ENCODE data around the gene NDC80.

Gene NDC80

DNA sequence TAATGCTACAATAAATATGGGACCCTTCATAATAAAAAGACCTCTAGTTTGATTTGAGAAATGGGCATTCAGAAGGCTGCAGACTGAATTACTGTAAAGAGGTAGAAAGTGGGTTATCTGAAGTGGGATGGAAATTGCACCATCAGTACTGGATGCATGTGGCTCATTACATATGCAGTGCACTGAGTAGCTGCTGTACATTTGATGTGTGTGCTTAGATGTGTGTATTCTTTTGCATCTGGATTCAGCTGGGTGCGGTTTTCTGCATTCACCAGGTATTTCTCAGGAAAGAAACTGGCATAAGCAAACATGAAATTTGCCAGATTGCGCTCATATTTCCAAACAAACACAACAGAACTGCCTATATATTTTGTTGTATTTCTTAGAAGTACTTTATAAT lies 38.2 kb downstream of the NDC80 start:
- no peak for DNase-seq (ENCODE audit: low read depth)
- TF ChIP-seq, protein P1, sequence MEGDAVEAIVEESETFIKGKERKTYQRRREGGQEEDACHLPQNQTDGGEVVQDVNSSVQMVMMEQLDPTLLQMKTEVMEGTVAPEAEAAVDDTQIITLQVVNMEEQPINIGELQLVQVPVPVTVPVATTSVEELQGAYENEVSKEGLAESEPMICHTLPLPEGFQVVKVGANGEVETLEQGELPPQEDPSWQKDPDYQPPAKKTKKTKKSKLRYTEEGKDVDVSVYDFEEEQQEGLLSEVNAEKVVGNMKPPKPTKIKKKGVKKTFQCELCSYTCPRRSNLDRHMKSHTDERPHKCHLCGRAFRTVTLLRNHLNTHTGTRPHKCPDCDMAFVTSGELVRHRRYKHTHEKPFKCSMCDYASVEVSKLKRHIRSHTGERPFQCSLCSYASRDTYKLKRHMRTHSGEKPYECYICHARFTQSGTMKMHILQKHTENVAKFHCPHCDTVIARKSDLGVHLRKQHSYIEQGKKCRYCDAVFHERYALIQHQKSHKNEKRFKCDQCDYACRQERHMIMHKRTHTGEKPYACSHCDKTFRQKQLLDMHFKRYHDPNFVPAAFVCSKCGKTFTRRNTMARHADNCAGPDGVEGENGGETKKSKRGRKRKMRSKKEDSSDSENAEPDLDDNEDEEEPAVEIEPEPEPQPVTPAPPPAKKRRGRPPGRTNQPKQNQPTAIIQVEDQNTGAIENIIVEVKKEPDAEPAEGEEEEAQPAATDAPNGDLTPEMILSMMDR (IDR thresholded peaks at IDR 0.05; ENCODE audit: low read length, missing control alignments): no peak
- no peak overlapping the region for H3K4me3 ChIP-seq (replicated peaks; ENCODE audit: low read depth, low read length)

DNA sequence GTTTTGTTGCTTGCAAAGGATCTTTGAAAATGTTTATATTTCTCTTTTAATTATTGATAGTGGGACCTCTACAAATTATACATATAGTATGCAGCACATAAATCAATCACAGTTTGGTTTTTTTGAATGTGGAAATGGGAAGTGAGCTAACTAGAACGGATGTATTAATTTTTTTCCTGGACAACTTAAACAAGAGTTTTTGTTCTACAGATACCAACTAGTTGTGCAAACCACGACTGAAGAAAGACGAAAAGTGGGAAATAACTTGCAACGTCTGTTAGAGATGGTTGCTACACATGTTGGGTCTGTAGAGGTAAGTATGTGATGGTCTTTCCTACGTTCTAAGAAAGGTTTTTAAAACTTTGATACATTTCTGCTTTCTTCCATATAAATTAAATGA lies 39.2 kb downstream of the NDC80 start:
- TF ChIP-seq, protein P1 (IDR thresholded peaks at IDR 0.05; ENCODE audit: low read length, missing control alignments): no peak
- DNase-seq (ENCODE audit: low read depth): no peak
- no peak overlapping the region for H3K4me3 ChIP-seq (replicated peaks; ENCODE audit: low read depth, low read length)

DNA sequence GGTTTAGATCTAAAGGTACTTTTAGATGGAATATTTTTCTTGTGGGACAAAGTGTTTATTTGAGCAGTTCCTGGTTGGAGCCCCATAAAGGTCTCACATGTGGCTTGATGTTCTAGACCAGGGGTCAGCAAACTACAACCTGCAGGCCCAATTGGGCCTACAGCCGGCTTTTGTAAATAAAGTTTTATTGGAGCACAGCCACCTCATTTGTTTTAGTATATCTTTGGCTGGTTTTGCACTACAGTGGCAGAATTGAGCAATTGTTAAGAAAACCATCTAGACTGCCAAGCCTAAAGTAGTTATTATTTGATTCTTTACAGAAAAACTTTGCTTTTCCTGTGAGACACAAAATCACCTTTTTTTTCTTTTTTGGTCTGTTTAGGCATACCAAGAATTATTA lies 41.6 kb downstream of the NDC80 start:
- TF ChIP-seq, protein P1 (IDR thresholded peaks at IDR 0.05; ENCODE audit: low read length, missing control alignments): no peak
- no peak overlapping the region for H3K4me3 ChIP-seq (replicated peaks; ENCODE audit: low read depth, low read length)
- no peak for DNase-seq (ENCODE audit: low read depth)

DNA sequence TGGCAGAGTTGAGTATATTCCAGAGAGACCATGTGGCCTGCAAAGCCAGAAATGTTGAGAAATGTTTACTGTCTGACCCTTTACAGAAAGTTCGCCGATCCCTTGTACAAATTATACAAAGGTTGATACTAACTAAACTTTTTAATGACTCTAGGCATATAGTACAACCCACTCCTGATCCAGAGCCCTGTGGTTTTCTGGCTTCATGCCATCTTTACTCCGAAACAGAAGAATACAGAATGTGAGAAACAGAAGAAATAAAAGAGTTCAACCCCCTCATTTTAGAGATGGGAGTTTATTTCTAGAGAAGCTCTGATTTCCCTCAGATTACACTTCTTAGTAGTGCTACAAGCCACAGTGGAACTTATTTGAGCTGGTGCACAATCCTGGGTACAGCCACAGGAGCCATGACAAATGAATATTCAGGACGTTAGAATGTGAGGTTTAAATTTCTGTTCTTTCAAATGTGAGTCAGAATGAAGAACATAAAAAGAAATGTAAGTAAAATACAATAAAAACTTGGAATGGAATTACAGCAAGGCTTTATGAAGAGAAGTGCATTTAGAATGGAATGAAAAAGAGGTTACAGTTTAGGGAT lies 46.1 kb downstream of the NDC80 start:
- H3K4me3 ChIP-seq (replicated peaks; ENCODE audit: low read depth, low read length): no peak overlapping the region
- TF ChIP-seq, protein P1 (IDR thresholded peaks at IDR 0.05; ENCODE audit: low read length, missing control alignments): no peak
- DNase-seq (ENCODE audit: low read depth): no peak

DNA sequence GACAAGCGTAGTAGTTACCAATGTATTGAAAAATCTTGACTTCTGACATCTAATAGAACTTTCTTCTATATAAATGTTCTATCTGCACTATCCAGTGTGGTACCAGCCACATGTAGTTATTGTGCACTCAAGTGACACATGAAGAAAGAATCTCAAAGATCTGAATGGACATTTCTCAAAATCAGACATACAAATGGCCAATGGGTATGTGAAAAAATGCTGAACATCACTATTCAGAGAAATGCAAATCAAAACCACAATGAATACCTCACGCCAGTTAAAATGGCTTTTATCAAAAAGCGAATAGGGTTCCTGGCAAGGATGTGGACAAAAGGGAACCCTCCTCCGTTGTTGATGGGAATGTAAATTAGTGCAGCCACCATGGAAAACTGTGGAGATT lies 46.7 kb downstream of the NDC80 start:
- TF ChIP-seq, protein P1 (IDR thresholded peaks at IDR 0.05; ENCODE audit: low read length, missing control alignments): no peak
- DNase-seq (ENCODE audit: low read depth): no peak

DNA sequence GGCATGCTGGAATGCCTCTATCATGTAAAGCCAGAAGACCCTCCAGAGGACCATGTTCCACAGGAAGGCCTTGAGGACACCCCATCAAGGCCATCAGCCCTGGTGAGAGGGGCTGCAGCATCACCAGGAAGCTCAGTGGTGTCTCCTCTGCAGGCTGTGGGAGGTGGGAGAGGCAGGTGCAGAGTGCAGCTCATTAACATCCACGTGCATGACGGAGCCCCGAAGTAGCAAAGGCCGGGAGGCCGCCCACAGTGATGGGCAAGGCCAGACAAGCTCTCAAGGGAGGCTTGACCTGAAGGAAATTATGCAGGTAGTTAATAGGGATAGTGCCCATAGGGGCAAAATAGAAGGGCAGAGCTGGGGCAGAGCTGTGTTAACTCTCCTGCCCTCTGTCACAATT lies 53.9 kb downstream of the NDC80 start:
- TF ChIP-seq, protein P1 (IDR thresholded peaks at IDR 0.05; ENCODE audit: low read length, missing control alignments): no peak
- DNase-seq (ENCODE audit: low read depth): no peak
- no peak overlapping the region for H3K4me3 ChIP-seq (replicated peaks; ENCODE audit: low read depth, low read length)

More for the DNA sequence above, 46.7 kb downstream of the NDC80 start:
- H3K4me3 ChIP-seq (replicated peaks; ENCODE audit: low read depth, low read length): no peak overlapping the region

DNA sequence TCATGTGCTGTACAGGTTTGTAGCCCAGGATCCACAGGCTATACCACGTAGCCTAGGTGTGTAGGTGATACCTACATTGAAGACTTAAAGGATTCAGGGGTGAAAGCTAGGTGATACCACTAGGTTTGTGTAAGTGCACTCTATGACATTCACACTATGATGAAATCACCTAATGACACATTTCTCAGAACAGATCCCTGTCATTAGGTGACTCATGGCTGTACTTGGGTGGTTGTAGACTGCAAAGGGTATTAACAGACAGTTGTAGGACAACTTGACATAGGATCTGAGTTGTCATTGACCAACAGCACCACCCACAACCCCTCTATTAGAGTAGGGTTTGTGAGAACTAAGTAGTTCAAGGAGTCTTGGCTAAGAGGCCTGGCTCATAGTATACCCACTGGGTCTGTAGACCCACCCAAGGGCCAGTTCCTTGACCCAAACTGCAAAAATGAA lies 56.5 kb downstream of the NDC80 start:
- TF ChIP-seq, protein P1 (IDR thresholded peaks at IDR 0.05; ENCODE audit: low read length, missing control alignments): no peak
- no peak overlapping the region for H3K4me3 ChIP-seq (replicated peaks; ENCODE audit: low read depth, low read length)
- no peak for DNase-seq (ENCODE audit: low read depth)

Measured in fibroblast of pulmonary artery (primary cell).